Heart right ventricle (tissue), 16 donors: ENCODE results near the gene MAU2. TPM values are rescaled to one million over a fixed set of nuclear protein-coding genes. Genes with fewer than 3 reads are reported as not detected.

Experiments
- ATAC-seq, 8 donors: fragments of 200-7000 bp; cut with Tn5 transposase; one replicate each; pipeline ENCODE4 v1.9.1; 2020; ENCODE audit warnings: mild to moderate bottlenecking in 8 of 8, moderate library complexity in 8 of 8, moderate number of reproducible peaks in 1 of 8
- DNase-seq, 2 donors: peaks; one replicate each; pipeline ENCODE4 v3.0.0-alpha.2; 2020
- H3K27ac ChIP-seq, 10 donors: fragments of 200-600 bp; sonication (generic) in 2 of 10; one replicate each; pipeline versions ENCODE4 v1.5.0 to v1.8.0; 2020 to 2022; ENCODE audit warnings: mild to moderate bottlenecking in 3 of 10
- H3K27me3 ChIP-seq, 7 donors: fragments of 200-600 bp; one replicate each; pipeline ENCODE4 v1.8.0; 2021 to 2022; ENCODE audit warnings: mild to moderate bottlenecking in 2 of 7
- H3K36me3 ChIP-seq, 9 donors: fragments of 200-600 bp; sonication (generic) in 1 of 9; one replicate each; pipeline versions ENCODE4 v1.5.0 to v1.8.0; 2020 to 2022; ENCODE audit warnings: mild to moderate bottlenecking in 2 of 9
- H3K4me1 ChIP-seq, 9 donors: fragments of 200-600 bp; sonication (generic) in 1 of 9; one replicate each; pipeline versions ENCODE4 v1.5.0 to v1.8.0; 2020 to 2022; ENCODE audit warnings: mild to moderate bottlenecking in 4 of 9
- H3K4me3 ChIP-seq, 10 donors: fragments of 200-600 bp; sonication (generic) in 2 of 10; one replicate each; pipeline versions ENCODE4 v1.5.0 to v1.8.0; 2020 to 2022; ENCODE audit warnings: mild to moderate bottlenecking in 7 of 10, moderate library complexity in 2 of 10
- H3K9me3 ChIP-seq, 11 donors: fragments of 200-600 bp in 10 of 11; sonication (generic) in 2 of 11; one replicate each; pipeline versions ENCODE4 v1.5.0 to v1.8.0; 2013 to 2022; ENCODE audit warnings: mild to moderate bottlenecking in 2 of 11, control low read depth in 1 of 11, moderate library complexity in 1 of 11
- CTCF ChIP-seq, 9 donors: fragments of 200-600 bp; sonication (generic) in 2 of 9; IDR thresholded peaks; one replicate each; pipeline versions ENCODE4 v1.5.0 to v1.8.0; 2021 to 2022; ENCODE audit warnings: antibody characterized with exemption in 9 of 9, mild to moderate bottlenecking in 5 of 9, moderate library complexity in 1 of 9
- WGBS, 2 donors: extraction: QIAGEN DNeasy Blood & Tissue Kit; methylation state at CpG; one replicate each; pipeline ENCODE4 v1.1.7; 2013; ENCODE audit warnings: inconsistent platforms in 1 of 2; 5-methylcytosine and 5-hydroxymethylcytosine counted together
- intact Hi-C, 10 donors: fragments of 100-400 bp; cut with DNase I; formaldehyde crosslinking; loops; one replicate each; pipeline versions ENCODE4 v1.11.1 to v1.14.2; 2022
- long read RNA-seq, 3 donors: library from polyadenylated mRNA; unstranded; transcript quantifications; one replicate each; pipeline ENCODE4 v2.0.0, GENCODE V29; 2020 to 2021
- polyA plus RNA-seq, 2 donors: library from polyadenylated mRNA; stranded (reverse); fragments of 200-250 nt; gene quantifications; one replicate each; pipeline ENCODE4 v1.2.3, GENCODE V29; 2013
- total RNA-seq, 10 donors: library from RNA; stranded (reverse); fragmentation: NEBNext Ultra II Directional in 3 of 10; extraction: Animal tissue kit (Norgen Biotek cat#: 25700) in 3 of 10; gene quantifications; one replicate each; pipeline versions ENCODE4 v1.2.1 to v1.2.4, GENCODE V29; 2021 to 2023
- donor health status: Arrhythmogenic right ventricular cardiomyopathy.
- donor health status: ischemic (EF 13 %, LVEDD 7.1; RV severe dilation, severe dysfunction).
- donor health status: healthy with polysubstance abuse.
- donor health status: DM: no; HTN: yes; CAD: no.
- donor health status: DM: no; HTN: no; CAD: no.
- donor health status: ischemic (EF 25% LVEDD 6.9; RV normal size, moderate dysfunction).
- donor health status: ischemic (EF 25% LVEDD 5.7; RV mildly dilated, moderate dysfunction).
- donor health status: healthy.
- donor health status: DM: yes; HTN: yes; CAD: no.
- donor health status: Ischemic cardiomyopathy.
- donor health status: ischemic (EF 35%, LVEDD 5.7; RV mildly dilated, moderate dysfunction).
- donor health status: nonischemic (EF 11% LVEDD 7.7; RV severe dilation, severe dysfunction).
- donor health status: DM: yes; HTN: yes; CAD: no.
- donor health status: PGD.
- donor health status: ischemic (EF 29% LVEDD 5.4; RV normal size, mild dysfunction).
- donor health status: nonischemic (EF 23%, LVEDD 6.1; RV moderate dilation, normal function).

MAU2 gene
- total RNA-seq (10 to 100 TPM; 29.3 to 48.6 (median 36.7) TPM), polyA plus RNA-seq (10 to 100 TPM; 11.2 to 39.4 TPM)
- long read RNA-seq, donor 1, partial matches to known transcripts = 9 of 16 reads
- long read RNA-seq, donor 1, other reads (novel, unspliced or antisense) = 6 of 16 reads
- long read RNA-seq, donor 2, partial matches to known transcripts = 1 of 13 reads
- long read RNA-seq, donor 2, other reads (novel, unspliced or antisense) = 12 of 13 reads
- long read RNA-seq, donor 3, partial matches to known transcripts = 8 of 25 reads
- long read RNA-seq, donor 3, other reads (novel, unspliced or antisense) = 12 of 25 reads

- no peaks in the 10 kb centered on the region for H3K27me3 ChIP-seq
- peak within 1 kb of the TSS; percentile 82 to 98 (median 92) for H3K27ac ChIP-seq
- DNase-seq (peak; percentile 88 to 89), ATAC-seq (peak; percentile 93 to 98 (median 96))
- peak within 1 kb of the TSS; percentile 75 to 100 (median 98) for H3K4me3 ChIP-seq
- 0% methylated on average over 67 of the region's 67 CpGs for WGBS, 2 donors
- peaks cover 0 to 39% (median 7%) of the 10 kb centered on the region in 9 donors for H3K36me3 ChIP-seq
- peak in 8 of 9 donors; percentile 11 to 68 (median 50) for TF ChIP-seq CTCF (IDR thresholded peaks at IDR 0.05)
- intact Hi-C loops = loop anchor here in 3 of 10 donors (5.0 to 10.0 kb wide), 2 partner anchors 126 to 128 kb away; partner anchors contain the start of genes BORCS8 (in 3 of the 3) and RFXANK (in 3 of the 3)
- no peaks in the 10 kb centered on the region for H3K9me3 ChIP-seq
- H3K4me1 ChIP-seq = peaks cover 12 to 63% (median 47%) of the 10 kb centered on the region in 9 donors
Measured at GRCh38 chr19:19320361-19321140, at the start of gene MAU2, which contains the start of gene SUGP1. MAU2 (plus strand) TSS chr19:19320829; CDS start chr19:19320860, 31 bp downstream. SUGP1 (minus strand) TSS chr19:19320509; CDS start chr19:19320496, 13 bp downstream.

- no peak overlapping the region for H3K27ac ChIP-seq
- H3K9me3 ChIP-seq = no peaks in the 10 kb centered on the region
- no peak overlapping the region for H3K4me3 ChIP-seq
- ATAC-seq (no peak), DNase-seq (no peak)
- intact Hi-C loops = no loop called here
- H3K36me3 ChIP-seq = peaks cover 0 to 25% (median 13%) of the 10 kb centered on the region in 9 donors
- 88 to 92% methylated on average over 8 of the region's 8 CpGs for WGBS, 2 donors
- peaks cover 0 to 9% (median 6%) of the 10 kb centered on the region in 9 donors for H3K4me1 ChIP-seq
- H3K27me3 ChIP-seq = peaks cover 0 to 18% (median 0%) of the 10 kb centered on the region in 7 donors
- TF ChIP-seq CTCF (IDR thresholded peaks at IDR 0.05) = no peak
Measured at GRCh38 chr19:19271828-19272599, 48.6 kb upstream of the MAU2 start.

GRCh38 chr19:19274146-19274545 lies 46.5 kb upstream of the MAU2 start:
- 78 to 79% methylated on average over 8 of the region's 8 CpGs for WGBS, 2 donors

More at GRCh38 chr19:19274146-19274545, 46.5 kb upstream of the MAU2 start:
- no peak for DNase-seq
- H3K27me3 ChIP-seq = peaks cover 0 to 18% (median 0%) of the 10 kb centered on the region in 7 donors
- intact Hi-C loops = no loop called here
- no peak overlapping the region for H3K27ac ChIP-seq
- H3K36me3 ChIP-seq = peaks cover 0 to 46% (median 25%) of the 10 kb centered on the region in 9 donors
- H3K9me3 ChIP-seq = no peaks in the 10 kb centered on the region
- H3K4me3 ChIP-seq = no peak overlapping the region
- H3K4me1 ChIP-seq = peaks cover 0 to 9% (median 6%) of the 10 kb centered on the region in 9 donors
- no peak for TF ChIP-seq CTCF (IDR thresholded peaks at IDR 0.05)
- no peak for ATAC-seq
